ENCODE results near the gene POLR2J.

DNA sequence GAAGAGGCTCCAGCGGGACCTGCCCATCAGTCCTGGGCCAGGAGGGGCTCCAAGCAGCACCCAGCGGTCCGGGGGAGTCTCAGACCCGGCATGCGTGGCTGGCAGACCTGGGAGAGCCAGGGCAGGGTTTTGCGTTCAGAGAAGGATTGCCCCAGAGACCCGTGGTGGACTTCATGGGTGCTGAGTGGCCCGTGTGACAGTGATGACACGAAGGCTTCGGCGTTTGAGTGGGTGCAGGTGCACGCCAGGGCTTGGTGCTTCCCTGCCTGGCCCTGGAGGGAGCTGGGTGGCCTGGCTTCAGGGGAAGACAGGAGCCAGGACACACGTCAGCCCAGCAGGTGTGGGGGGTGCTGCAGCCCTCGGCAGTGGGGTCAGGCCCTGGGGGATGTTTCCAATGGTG, 31.4 kb downstream of the POLR2J start:
- no peak for TF ChIP-seq CTCF (IDR thresholded peaks at IDR 0.05)
- no peak for TF ChIP-seq JUN (CRISPR knock-in tag; IDR thresholded peaks at IDR 0.05)
- TF ChIP-seq SMAD3 (CRISPR knock-in tag; IDR thresholded peaks at IDR 0.05; ENCODE audit: borderline replicate concordance), result no peak
- no peak for TF ChIP-seq NFE2L1 (CRISPR knock-in tag; IDR thresholded peaks at IDR 0.05)
- TF ChIP-seq PREB (CRISPR knock-in tag; IDR thresholded peaks at IDR 0.05; ENCODE audit: borderline replicate concordance), result no peak
- no peak for TF ChIP-seq ZBTB43 (CRISPR knock-in tag; IDR thresholded peaks at IDR 0.05)
- no peak for TF ChIP-seq ZSCAN18 (CRISPR knock-in tag; IDR thresholded peaks at IDR 0.05)
- TF ChIP-seq, protein P1, sequence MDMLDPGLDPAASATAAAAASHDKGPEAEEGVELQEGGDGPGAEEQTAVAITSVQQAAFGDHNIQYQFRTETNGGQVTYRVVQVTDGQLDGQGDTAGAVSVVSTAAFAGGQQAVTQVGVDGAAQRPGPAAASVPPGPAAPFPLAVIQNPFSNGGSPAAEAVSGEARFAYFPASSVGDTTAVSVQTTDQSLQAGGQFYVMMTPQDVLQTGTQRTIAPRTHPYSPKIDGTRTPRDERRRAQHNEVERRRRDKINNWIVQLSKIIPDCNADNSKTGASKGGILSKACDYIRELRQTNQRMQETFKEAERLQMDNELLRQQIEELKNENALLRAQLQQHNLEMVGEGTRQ (CRISPR knock-in tag; IDR thresholded peaks at IDR 0.05), result no peak
- TF ChIP-seq, protein P2, sequence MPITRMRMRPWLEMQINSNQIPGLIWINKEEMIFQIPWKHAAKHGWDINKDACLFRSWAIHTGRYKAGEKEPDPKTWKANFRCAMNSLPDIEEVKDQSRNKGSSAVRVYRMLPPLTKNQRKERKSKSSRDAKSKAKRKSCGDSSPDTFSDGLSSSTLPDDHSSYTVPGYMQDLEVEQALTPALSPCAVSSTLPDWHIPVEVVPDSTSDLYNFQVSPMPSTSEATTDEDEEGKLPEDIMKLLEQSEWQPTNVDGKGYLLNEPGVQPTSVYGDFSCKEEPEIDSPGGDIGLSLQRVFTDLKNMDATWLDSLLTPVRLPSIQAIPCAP (CRISPR knock-in tag; IDR thresholded peaks at IDR 0.05), result no peak
- no peak for TF ChIP-seq MXD4 (CRISPR knock-in tag; IDR thresholded peaks at IDR 0.05; ENCODE audit: borderline replicate concordance)
- TF ChIP-seq FOXP4 (CRISPR knock-in tag; IDR thresholded peaks at IDR 0.05), result no peak
- TF ChIP-seq CREB1 (CRISPR knock-in tag; IDR thresholded peaks at IDR 0.05), result no peak
- no peak for TF ChIP-seq TP53 (CRISPR knock-in tag; IDR thresholded peaks at IDR 0.05)
- no peak for TF ChIP-seq MAX (CRISPR knock-in tag; IDR thresholded peaks at IDR 0.05)
